PC-9 (cell line): ENCODE data around the gene EPHB3. TPM values are rescaled to one million over a fixed set of nuclear protein-coding genes. Genes with fewer than 3 reads are reported as not detected.

ENCODE experiments used
- BruUV-seq: library from RNA; stranded (reverse); fragments of 400-500 nt; replicated peaks from 2 replicates; lab custom pipeline; 2021; lab: Mats Ljungman, UMichigan
- CTCF ChIA-PET: fragments of 300-600 bp; sonication (Branson Sonifier 250); formaldehyde crosslinking; loops from one replicate; lab custom pipeline; 2022; ENCODE audit warnings: antibody characterized with exemption; lab: Charles Lee
- POLR2A ChIA-PET: fragments of 300-600 bp; sonication (Branson Sonifier 250); formaldehyde crosslinking; loops from one replicate; lab custom pipeline; 2022; ENCODE audit warnings: antibody characterized with exemption; ENCODE audit not compliant: unreplicated experiment; lab: Charles Lee
- DNase-seq, 2 experiments: peaks; one replicate each; pipeline versions ENCODE4 v3.0.0 to v3.0.0-alpha.2; 2015 to 2022; ENCODE audit warnings: mixed read lengths in 1 of 2
- H2AFZ ChIP-seq: fragments of 200-600 bp; sonication (generic); 2 replicates; pipeline ENCODE4 v1.8.1; 2017; ENCODE audit warnings: antibody characterized with exemption
- H3F3A ChIP-seq: fragments of 200-600 bp; sonication (generic); 2 replicates; pipeline ENCODE4 v1.8.1; 2017; ENCODE audit warnings: antibody characterized with exemption, mild to moderate bottlenecking, low read depth; ENCODE audit not compliant: insufficient read depth
- H3K27ac ChIP-seq: fragments of 200-600 bp; sonication (generic); 2 replicates; pipeline ENCODE4 v1.6.1; 2016; ENCODE audit warnings: mixed run types
- H3K27me3 ChIP-seq: fragments of 200-600 bp; sonication (generic); 2 replicates; pipeline ENCODE4 v1.6.1; 2016; ENCODE audit warnings: low read depth, mixed run types; ENCODE audit not compliant: insufficient read depth
- H3K36me3 ChIP-seq: fragments of 200-600 bp; sonication (generic); 2 replicates; pipeline ENCODE4 v1.6.1; 2016; ENCODE audit warnings: low read depth, mixed run types
- H3K4me1 ChIP-seq: fragments of 200-600 bp; sonication (generic); replicated peaks from 2 replicates; pipeline ENCODE4 v1.6.1; 2016; ENCODE audit warnings: mixed run types; ENCODE audit not compliant: insufficient read depth
- H3K4me2 ChIP-seq: fragments of 200-600 bp; sonication (generic); 2 replicates; pipeline ENCODE4 v1.6.1; 2017; ENCODE audit warnings: mixed run types
- H3K4me3 ChIP-seq: fragments of 200-600 bp; sonication (generic); 2 replicates; pipeline ENCODE4 v1.6.1; 2016; ENCODE audit warnings: mixed run types
- H3K79me2 ChIP-seq: fragments of 200-600 bp; sonication (generic); 2 replicates; pipeline ENCODE4 v1.6.1; 2017; ENCODE audit warnings: low read depth, mixed run types
- H3K9me2 ChIP-seq: fragments of 200-600 bp; sonication (generic); 2 replicates; pipeline ENCODE4 v1.8.1; 2017; ENCODE audit warnings: mild to moderate bottlenecking; ENCODE audit not compliant: insufficient read depth
- H3K9me3 ChIP-seq: fragments of 200-600 bp; sonication (generic); 2 replicates; pipeline ENCODE4 v1.8.1; 2016; ENCODE audit warnings: low read depth; ENCODE audit not compliant: insufficient read depth
- H4K20me1 ChIP-seq: fragments of 200-600 bp; sonication (generic); 2 replicates; pipeline ENCODE4 v1.8.1; 2017; ENCODE audit not compliant: insufficient read depth
- EZH2 ChIP-seq: fragments of 200-600 bp; sonication (generic); IDR thresholded peaks from 2 replicates; pipeline ENCODE4 v1.8.0; 2017; ENCODE audit warnings: antibody characterized with exemption, low read depth
- intact Hi-C: fragments of 100-400 bp; cut with micrococcal nuclease; formaldehyde crosslinking; loops from one replicate; pipeline ENCODE4 v1.10.0; 2022; ENCODE audit not compliant: unreplicated experiment
- total RNA-seq: library from RNA; stranded (reverse); gene quantifications from 2 replicates; pipeline ENCODE4 v1.2.3, GENCODE V29; 2021
- TF ChIP-seq, protein P1 (sequence below): fragments of 200-600 bp; sonication (generic); conservative IDR thresholded peaks from 2 replicates; pipeline ENCODE4 v1.6.1; 2017; ENCODE audit warnings: mixed run types, antibody characterized with exemption, mild to moderate bottlenecking, moderate library complexity

EPHB3 gene
- total RNA-seq, 1 experiment from 2014 or later = 15.7 TPM

DNA sequence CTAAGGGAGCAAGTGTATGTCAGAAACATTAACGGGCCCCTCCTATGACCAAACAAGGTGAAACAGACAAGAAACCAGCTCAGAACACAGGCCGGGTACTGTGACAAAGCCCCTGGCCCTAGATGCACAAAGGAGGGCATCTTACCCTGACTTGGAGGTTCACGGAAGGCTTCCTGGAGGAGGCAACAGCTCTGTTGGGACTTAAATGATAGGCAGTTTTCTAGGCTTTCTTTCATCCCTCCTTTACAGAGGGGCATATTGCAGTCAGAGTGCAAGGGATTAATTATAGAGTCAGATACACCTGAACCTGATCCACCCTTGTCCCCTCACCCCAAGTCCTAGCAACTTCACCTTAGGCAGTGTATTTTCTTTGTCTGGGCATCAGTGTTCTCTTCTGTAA, 8.4 kb downstream of the EPHB3 start:
- peaks cover 11% of the 10 kb centered on the region for H3K27me3 ChIP-seq
- H3F3A ChIP-seq = peaks cover 9% of the 10 kb centered on the region
- intact Hi-C loops = no loop called here
- no peaks in the 10 kb centered on the region for H3K36me3 ChIP-seq
- DNase-seq = no peak
- no peaks in the 10 kb centered on the region for H3K79me2 ChIP-seq
- H3K27ac ChIP-seq = no peak overlapping the region
- no peak overlapping the region for H2AFZ ChIP-seq
- no peaks in the 10 kb centered on the region for H3K9me3 ChIP-seq
- CTCF ChIA-PET = no interaction called here
- H4K20me1 ChIP-seq = no peaks in the 10 kb centered on the region
- peaks cover 33% of the 10 kb centered on the region for H3K4me1 ChIP-seq
- H3K4me2 ChIP-seq = peak overlapping the region; percentile 87; the same call in 1 of the 2 replicates
- no peak for TF ChIP-seq EZH2
- TF ChIP-seq, protein P1, sequence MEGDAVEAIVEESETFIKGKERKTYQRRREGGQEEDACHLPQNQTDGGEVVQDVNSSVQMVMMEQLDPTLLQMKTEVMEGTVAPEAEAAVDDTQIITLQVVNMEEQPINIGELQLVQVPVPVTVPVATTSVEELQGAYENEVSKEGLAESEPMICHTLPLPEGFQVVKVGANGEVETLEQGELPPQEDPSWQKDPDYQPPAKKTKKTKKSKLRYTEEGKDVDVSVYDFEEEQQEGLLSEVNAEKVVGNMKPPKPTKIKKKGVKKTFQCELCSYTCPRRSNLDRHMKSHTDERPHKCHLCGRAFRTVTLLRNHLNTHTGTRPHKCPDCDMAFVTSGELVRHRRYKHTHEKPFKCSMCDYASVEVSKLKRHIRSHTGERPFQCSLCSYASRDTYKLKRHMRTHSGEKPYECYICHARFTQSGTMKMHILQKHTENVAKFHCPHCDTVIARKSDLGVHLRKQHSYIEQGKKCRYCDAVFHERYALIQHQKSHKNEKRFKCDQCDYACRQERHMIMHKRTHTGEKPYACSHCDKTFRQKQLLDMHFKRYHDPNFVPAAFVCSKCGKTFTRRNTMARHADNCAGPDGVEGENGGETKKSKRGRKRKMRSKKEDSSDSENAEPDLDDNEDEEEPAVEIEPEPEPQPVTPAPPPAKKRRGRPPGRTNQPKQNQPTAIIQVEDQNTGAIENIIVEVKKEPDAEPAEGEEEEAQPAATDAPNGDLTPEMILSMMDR = no peak
- no peaks in the 10 kb centered on the region for H3K9me2 ChIP-seq
- H3K4me3 ChIP-seq = no peak overlapping the region
- POLR2A ChIA-PET = no interaction called here
- BruUV-seq = no TSS peak

DNA sequence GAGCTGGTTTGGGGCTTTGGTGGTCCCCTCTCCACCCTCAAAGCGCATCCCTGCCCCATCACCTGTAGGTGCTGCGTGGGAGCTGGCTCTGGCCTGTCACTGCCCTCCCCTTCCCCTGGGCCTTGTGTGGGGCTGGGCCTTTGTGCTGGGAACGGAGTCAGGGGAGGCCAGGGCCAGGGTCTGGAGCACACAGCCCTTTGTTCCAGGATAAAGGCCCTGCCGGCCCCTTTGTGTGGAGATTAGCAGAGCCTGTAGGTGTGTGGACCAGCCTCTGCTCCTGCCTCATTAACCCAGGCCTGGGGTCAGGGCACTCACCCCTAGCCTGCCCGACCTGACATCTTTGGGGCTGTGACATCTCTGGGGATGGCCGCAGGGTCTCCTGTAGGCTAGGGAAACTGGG, 8.9 kb downstream of the EPHB3 start:
- no peak overlapping the region for H3K4me3 ChIP-seq
- intact Hi-C loops = no loop called here
- no peak for DNase-seq
- no peak overlapping the region for H2AFZ ChIP-seq
- no peaks in the 10 kb centered on the region for H4K20me1 ChIP-seq
- CTCF ChIA-PET = no interaction called here
- H3K27me3 ChIP-seq = peaks cover 11% of the 10 kb centered on the region
- no peak overlapping the region for H3K27ac ChIP-seq
- H3F3A ChIP-seq = peaks cover 4% of the 10 kb centered on the region
- TF ChIP-seq EZH2 = no peak
- TF ChIP-seq, protein P1 = no peak
- POLR2A ChIA-PET = no interaction called here
- no peaks in the 10 kb centered on the region for H3K36me3 ChIP-seq
- peaks cover 28% of the 10 kb centered on the region for H3K4me1 ChIP-seq
- no peak overlapping the region for H3K4me2 ChIP-seq
- BruUV-seq = no TSS peak
- H3K9me3 ChIP-seq = no peaks in the 10 kb centered on the region
- no peaks in the 10 kb centered on the region for H3K79me2 ChIP-seq
- H3K9me2 ChIP-seq = no peaks in the 10 kb centered on the region

DNA sequence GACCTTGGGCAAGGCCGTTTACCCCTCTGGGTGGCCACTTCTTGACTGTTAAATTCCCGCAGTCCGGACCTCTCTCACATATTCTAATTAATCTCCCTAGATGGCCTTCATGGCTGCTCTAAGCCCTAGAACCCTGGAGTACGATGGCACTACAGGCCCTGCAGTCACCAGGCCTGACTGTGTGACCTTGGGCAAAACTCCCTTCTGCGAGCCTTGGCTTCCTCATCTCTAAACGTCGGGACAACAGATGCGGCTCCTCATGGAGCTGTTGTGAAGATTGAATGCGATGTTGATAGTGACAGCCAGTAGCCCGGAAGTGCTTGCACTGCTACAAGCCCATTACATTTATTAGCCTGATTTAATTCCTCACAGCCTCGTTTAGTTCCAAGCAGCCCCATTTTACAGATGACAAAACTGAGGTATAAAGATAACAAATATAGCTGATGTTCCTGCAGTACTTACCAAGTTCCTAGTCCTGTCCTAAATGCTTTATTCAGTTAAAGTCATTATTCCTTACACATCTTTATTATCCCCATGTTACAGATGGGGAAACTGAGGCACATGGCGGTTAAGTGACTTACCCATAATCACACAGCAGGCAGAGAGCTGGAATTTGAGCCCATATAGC, 10.3 kb downstream of the EPHB3 start:
- BruUV-seq = no TSS peak
- H4K20me1 ChIP-seq = no peaks in the 10 kb centered on the region
- POLR2A ChIA-PET = no interaction called here

More for the DNA sequence above, 10.3 kb downstream of the EPHB3 start:
- Histone ChIP-seq H3F3A (no peaks in the 10 kb centered on the region; the same call in 1 of the 2 replicates), H3K27me3 (peaks cover 11% of the 10 kb centered on the region), H3K4me2 (no peak overlapping the region), H3K4me3 (no peak overlapping the region), H3K9me2 (no peaks in the 10 kb centered on the region), H3K27ac (no peak overlapping the region), H2AFZ (no peak overlapping the region), H3K4me1 (peaks cover 16% of the 10 kb centered on the region), H3K79me2 (no peaks in the 10 kb centered on the region), H3K36me3 (no peaks in the 10 kb centered on the region), H3K9me3 (no peaks in the 10 kb centered on the region)
- DNase-seq = no peak
- intact Hi-C loops = no loop called here
- no peak for TF ChIP-seq EZH2
- TF ChIP-seq, protein P1 = no peak
- CTCF ChIA-PET = interaction anchor here (0.6 kb wide), 1 partner anchor 258 kb away, joined by 3 read pairs; no protein-coding TSS in a partner anchor
